Keratinocyte (primary cell): ENCODE measurements around the gene STMN3. TPM values are rescaled to one million over a fixed set of nuclear protein-coding genes. Genes with fewer than 3 reads are reported as not detected.
A peak's percentile ranks its signal among the peaks of the same experiment; 100 is the strongest.

Experiments
- DNase-seq: peaks from one replicate; pipeline ENCODE4 v3.0.0-alpha.2; 2011; ENCODE audit warnings: low read depth, missing footprints, low spot score
- FAIRE-seq: peaks from 2 replicates; lab custom pipeline; 2011; peaks lifted over from hg19 to GRCh38; lab: Jason Lieb, UNC
- H2AFZ ChIP-seq: 2 replicates; pipeline ENCODE4 v1.6.0; 2012; ENCODE audit warnings: low read length, control low read depth, inconsistent platforms; ENCODE audit not compliant: control insufficient read depth
- H3K27ac ChIP-seq: 2 replicates; pipeline ENCODE4 v1.5.1; 2011; ENCODE audit warnings: low read length; ENCODE audit not compliant: control insufficient read depth, insufficient read depth
- H3K27me3 ChIP-seq: 3 replicates; pipeline ENCODE4 v1.6.0; 2011; ENCODE audit warnings: low read length; ENCODE audit not compliant: control insufficient read depth, insufficient read depth; ENCODE audit errors: extremely low read depth
- H3K36me3 ChIP-seq, 2 experiments: 2 replicates in 1 of 2; 3 replicates in 1 of 2; pipeline ENCODE4 v1.5.1; 2011; ENCODE audit warnings: low read length in 2 of 2, mild to moderate bottlenecking in 1 of 2; ENCODE audit not compliant: control insufficient read depth in 2 of 2, insufficient read depth in 2 of 2; ENCODE audit errors: extremely low read depth in 1 of 2
- H3K4me1 ChIP-seq: 3 replicates; pipeline ENCODE4 v1.5.1; 2011; ENCODE audit warnings: low read length; ENCODE audit not compliant: control insufficient read depth, insufficient read depth; ENCODE audit errors: extremely low read depth
- H3K4me2 ChIP-seq: 3 replicates; pipeline ENCODE4 v1.6.0; 2011; ENCODE audit warnings: low read depth, low read length; ENCODE audit not compliant: control insufficient read depth, insufficient read depth; ENCODE audit errors: extremely low read depth
- H3K4me3 ChIP-seq, 3 experiments: fragments of 200-600 bp in 1 of 3; sonication (generic) in 1 of 3; 2 replicates in 2 of 3; 3 replicates in 1 of 3; pipeline ENCODE4 v1.5.1; 2011 to 2016; ENCODE audit warnings: low read length in 3 of 3, mild to moderate bottlenecking in 3 of 3, control low read depth in 2 of 3, inconsistent platforms in 1 of 3, low read depth in 1 of 3, mixed read lengths in 1 of 3, mixed run types in 1 of 3, moderate library complexity in 1 of 3; ENCODE audit not compliant: control insufficient read depth in 2 of 3, insufficient read depth in 2 of 3; ENCODE audit errors: extremely low read depth in 1 of 3
- H3K79me2 ChIP-seq: 2 replicates; pipeline ENCODE4 v1.6.0; 2012; ENCODE audit warnings: low read length; ENCODE audit not compliant: control insufficient read depth, insufficient read depth
- H3K9ac ChIP-seq: 3 replicates; pipeline ENCODE4 v1.6.0; 2011; ENCODE audit warnings: low read length; ENCODE audit not compliant: control insufficient read depth, insufficient read depth; ENCODE audit errors: extremely low read depth
- H3K9me1 ChIP-seq: 3 replicates; pipeline ENCODE4 v1.6.0; 2011; ENCODE audit warnings: low read length; ENCODE audit not compliant: control insufficient read depth, insufficient read depth; ENCODE audit errors: extremely low read depth
- H3K9me3 ChIP-seq: 2 replicates; pipeline ENCODE4 v1.5.1; 2012; ENCODE audit warnings: low read depth, low read length; ENCODE audit not compliant: control insufficient read depth
- H4K20me1 ChIP-seq: 3 replicates; pipeline ENCODE4 v1.6.0; 2011; ENCODE audit warnings: low read length; ENCODE audit not compliant: control insufficient read depth, insufficient read depth; ENCODE audit errors: extremely low read depth
- EZH2 ChIP-seq: IDR thresholded peaks from one replicate; pipeline ENCODE4 v1.6.1; 2012; ENCODE audit warnings: inconsistent platforms, mild to moderate bottlenecking, low read length, moderate library complexity
- dilution Hi-C: fragments of 300-500 bp; cut with MboI; formaldehyde crosslinking; loops from one replicate; pipeline ENCODE4 v1.7.0; 2020; ENCODE audit warnings: low sequenced_read_pairs; ENCODE audit not compliant: extremely low pct_ligation_motif_present
- polyA plus RNA-seq, 5 experiments: library from polyadenylated mRNA; depleted of rRNA in 3 of 5; stranded (reverse) in 3 of 5; stranded (forward) in 1 of 5; unstranded in 1 of 5; fragments of >200 nt; gene quantifications; 1 replicate in 1 of 5; 2 replicates in 3 of 5; 3 replicates in 1 of 5; pipeline versions ENCODE4 v1.2.1 to v1.2.3, GENCODE V29; 2011 to 2012; ENCODE audit warnings: missing spikeins in 2 of 5, low read depth in 1 of 5, low replicate concordance in 1 of 5
- TF ChIP-seq, protein P1 (sequence below), 3 experiments: IDR thresholded peaks in 1 of 3; conservative IDR thresholded peaks in 1 of 3; optimal IDR thresholded peaks in 1 of 3; 2 replicates in 2 of 3; 3 replicates in 1 of 3; pipeline versions ENCODE3 to v1.5.1; 2011; ENCODE audit warnings: low read length in 3 of 3, mild to moderate bottlenecking in 3 of 3, moderate library complexity in 2 of 3, control low read depth in 1 of 3, inconsistent platforms in 1 of 3; ENCODE audit not compliant: insufficient read depth in 2 of 3; ENCODE audit errors: extremely low read depth in 1 of 3

Gene STMN3
- polyA plus RNA-seq, 1 donor (not counting 4 experiments of a cell fraction or from before 2014, with no cell fraction given), result 12.0 TPM

DNA sequence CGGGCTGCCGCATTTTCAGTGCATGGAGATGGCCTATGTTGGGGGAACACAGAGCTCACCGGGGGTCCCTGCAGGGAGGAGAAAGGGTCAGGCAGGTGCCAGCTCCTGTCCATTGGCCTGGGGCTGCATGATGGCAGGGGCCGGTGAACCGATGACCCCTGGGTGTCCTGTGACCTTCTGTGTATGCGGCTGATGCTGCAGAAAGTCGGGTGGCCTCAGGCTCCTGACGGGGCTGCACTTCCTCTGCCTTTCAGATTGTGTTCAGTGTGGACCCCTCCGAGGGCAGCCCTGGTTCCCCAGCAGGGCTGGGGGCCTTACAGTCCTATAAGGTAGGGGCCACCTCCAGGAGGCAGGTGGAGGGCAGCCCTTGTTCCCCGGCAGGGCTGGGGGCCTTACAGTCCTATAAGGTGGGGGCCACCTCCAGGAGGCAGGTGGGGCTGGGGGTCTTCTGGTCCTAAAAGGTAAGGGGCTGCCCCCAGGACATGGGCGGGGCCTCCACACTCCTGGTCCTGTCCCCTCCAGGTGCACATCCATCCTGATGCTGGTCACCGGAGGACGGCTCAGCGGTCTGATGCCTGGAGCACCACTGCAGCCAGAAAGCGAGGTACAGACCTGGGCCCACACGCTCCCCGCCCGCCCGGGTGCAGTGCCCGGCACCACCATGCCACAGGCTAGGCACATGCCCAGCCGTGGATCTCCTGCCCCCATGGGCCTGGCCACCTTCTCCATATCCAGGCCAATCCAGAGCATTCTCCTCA is 32.2 kb upstream of the STMN3 start:
- Histone ChIP-seq H3K4me1 (peaks cover 31% of the 10 kb centered on the region), H3K79me2 (no peaks in the 10 kb centered on the region)
- FAIRE-seq, result no peak

DNA sequence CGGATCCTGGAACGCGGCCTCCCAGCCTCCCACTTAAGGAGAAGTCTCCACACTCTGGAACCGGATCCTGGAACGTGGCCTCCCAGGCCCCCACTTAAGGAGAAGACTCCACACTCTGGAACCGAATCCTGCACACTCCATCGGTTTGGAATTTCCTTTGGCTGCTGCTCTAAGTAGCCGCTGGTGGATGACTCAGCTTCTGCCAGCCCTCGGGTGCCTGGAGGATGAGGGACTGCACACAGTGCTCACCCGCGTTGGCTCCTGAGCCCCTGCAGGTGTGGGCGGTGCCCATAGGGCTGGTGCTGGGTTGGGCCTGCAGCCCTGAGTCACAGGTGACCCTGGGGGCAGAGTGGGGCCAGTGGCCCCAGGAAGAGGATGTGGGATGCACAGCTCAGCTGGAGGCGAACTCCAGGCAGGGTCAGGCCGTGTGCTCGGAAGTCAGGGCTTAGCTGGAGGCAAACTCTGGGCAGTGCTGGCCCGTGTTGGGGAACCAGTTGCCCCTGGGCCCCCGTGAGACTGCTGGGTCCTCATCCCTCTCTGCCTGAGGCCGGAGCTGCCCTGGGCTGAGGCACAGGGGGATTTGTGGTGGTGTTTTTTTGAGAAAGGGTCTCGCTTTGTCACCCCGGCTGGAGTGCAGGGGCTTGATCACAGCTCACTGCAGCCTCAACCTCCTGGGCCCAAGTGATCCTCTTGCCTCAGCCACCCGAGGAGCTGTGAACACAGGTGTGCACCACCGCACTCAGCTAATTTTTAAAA is 29.3 kb upstream of the STMN3 start:
- peak; percentile 99 for FAIRE-seq
- TF ChIP-seq, protein P1, sequence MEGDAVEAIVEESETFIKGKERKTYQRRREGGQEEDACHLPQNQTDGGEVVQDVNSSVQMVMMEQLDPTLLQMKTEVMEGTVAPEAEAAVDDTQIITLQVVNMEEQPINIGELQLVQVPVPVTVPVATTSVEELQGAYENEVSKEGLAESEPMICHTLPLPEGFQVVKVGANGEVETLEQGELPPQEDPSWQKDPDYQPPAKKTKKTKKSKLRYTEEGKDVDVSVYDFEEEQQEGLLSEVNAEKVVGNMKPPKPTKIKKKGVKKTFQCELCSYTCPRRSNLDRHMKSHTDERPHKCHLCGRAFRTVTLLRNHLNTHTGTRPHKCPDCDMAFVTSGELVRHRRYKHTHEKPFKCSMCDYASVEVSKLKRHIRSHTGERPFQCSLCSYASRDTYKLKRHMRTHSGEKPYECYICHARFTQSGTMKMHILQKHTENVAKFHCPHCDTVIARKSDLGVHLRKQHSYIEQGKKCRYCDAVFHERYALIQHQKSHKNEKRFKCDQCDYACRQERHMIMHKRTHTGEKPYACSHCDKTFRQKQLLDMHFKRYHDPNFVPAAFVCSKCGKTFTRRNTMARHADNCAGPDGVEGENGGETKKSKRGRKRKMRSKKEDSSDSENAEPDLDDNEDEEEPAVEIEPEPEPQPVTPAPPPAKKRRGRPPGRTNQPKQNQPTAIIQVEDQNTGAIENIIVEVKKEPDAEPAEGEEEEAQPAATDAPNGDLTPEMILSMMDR (optimal IDR thresholded peaks at IDR 0.05 in 1 of 3, IDR thresholded peaks at IDR 0.05 in 1 of 3, conservative IDR thresholded peaks at IDR 0.05 in 1 of 3; ENCODE audit: extremely low read depth in 1 of 3, insufficient read depth in 2 of 3, low read length in 3 of 3), result no peak
- no peak for TF ChIP-seq EZH2
- Histone ChIP-seq H3K4me2 (peak overlapping the region; percentile 61), H3K27me3 (no peaks in the 10 kb centered on the region), H4K20me1 (no peaks in the 10 kb centered on the region), H2AFZ (no peak overlapping the region), H3K4me3 (peak overlapping the region in 1 of 3 experiments; percentile 40), H3K4me1 (peaks cover 31% of the 10 kb centered on the region), H3K27ac (peak overlapping the region; percentile 57), H3K9me3 (no peaks in the 10 kb centered on the region), H3K9me1 (no peaks in the 10 kb centered on the region), H3K9ac (peak overlapping the region; percentile 28), H3K36me3 (peaks cover 6 to 12% of the 10 kb centered on the region in 2 experiments), H3K79me2 (no peaks in the 10 kb centered on the region)
- DNase-seq, result peak; percentile 98
- dilution Hi-C loops, result no loop called here

More for the DNA sequence above, 32.2 kb upstream of the STMN3 start:
- dilution Hi-C loops, result no loop called here
- H3K4me2 ChIP-seq, result no peak overlapping the region
- no peak overlapping the region for H2AFZ ChIP-seq
- H3K9me3 ChIP-seq, result no peaks in the 10 kb centered on the region
- no peaks in the 10 kb centered on the region for H3K27me3 ChIP-seq
- no peak overlapping the region for H3K27ac ChIP-seq
- H4K20me1 ChIP-seq, result no peaks in the 10 kb centered on the region
- DNase-seq, result no peak
- H3K9ac ChIP-seq, result no peak overlapping the region
- no peak overlapping the region for H3K4me3 ChIP-seq
- TF ChIP-seq, protein P1 (optimal IDR thresholded peaks at IDR 0.05 in 1 of 3, IDR thresholded peaks at IDR 0.05 in 1 of 3, conservative IDR thresholded peaks at IDR 0.05 in 1 of 3; ENCODE audit: extremely low read depth in 1 of 3, insufficient read depth in 2 of 3, low read length in 3 of 3), result no peak
- TF ChIP-seq EZH2, result no peak
- no peaks in the 10 kb centered on the region for H3K9me1 ChIP-seq
- H3K36me3 ChIP-seq, result peaks cover 0 to 5% of the 10 kb centered on the region in 2 experiments
